ENCODE data around the gene SLC12A7. TPM values are rescaled to one million over a fixed set of nuclear protein-coding genes. Genes with fewer than 3 reads are reported as not detected.

Gene SLC12A7
- total RNA-seq, 2 donors from 2014 or later, result 58.9 to 61.6 TPM

DNA sequence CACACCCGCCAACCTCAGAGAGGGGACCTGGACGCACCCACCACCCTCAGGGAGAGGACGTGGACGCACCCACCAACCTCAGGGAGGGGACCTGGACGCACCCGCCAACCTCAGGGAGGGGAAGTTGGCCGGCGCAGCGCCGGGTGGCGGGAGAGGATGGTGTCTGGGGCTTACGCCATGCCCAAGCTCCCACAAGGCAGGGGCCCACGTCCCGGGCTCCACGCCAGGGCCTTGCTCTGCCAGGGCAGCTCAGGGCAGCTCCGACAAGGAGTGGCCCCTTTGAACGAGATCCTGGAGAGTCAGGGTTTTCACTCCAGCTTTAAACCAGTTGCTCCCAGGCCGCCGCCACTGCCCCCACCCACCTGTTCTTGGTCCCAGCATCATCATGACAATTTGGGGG, 32.2 kb upstream of the SLC12A7 start:
- TF ChIP-seq, protein P1, sequence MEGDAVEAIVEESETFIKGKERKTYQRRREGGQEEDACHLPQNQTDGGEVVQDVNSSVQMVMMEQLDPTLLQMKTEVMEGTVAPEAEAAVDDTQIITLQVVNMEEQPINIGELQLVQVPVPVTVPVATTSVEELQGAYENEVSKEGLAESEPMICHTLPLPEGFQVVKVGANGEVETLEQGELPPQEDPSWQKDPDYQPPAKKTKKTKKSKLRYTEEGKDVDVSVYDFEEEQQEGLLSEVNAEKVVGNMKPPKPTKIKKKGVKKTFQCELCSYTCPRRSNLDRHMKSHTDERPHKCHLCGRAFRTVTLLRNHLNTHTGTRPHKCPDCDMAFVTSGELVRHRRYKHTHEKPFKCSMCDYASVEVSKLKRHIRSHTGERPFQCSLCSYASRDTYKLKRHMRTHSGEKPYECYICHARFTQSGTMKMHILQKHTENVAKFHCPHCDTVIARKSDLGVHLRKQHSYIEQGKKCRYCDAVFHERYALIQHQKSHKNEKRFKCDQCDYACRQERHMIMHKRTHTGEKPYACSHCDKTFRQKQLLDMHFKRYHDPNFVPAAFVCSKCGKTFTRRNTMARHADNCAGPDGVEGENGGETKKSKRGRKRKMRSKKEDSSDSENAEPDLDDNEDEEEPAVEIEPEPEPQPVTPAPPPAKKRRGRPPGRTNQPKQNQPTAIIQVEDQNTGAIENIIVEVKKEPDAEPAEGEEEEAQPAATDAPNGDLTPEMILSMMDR (conservative IDR thresholded peaks at IDR 0.05), result no peak
- DNase-seq, result no peak

DNA sequence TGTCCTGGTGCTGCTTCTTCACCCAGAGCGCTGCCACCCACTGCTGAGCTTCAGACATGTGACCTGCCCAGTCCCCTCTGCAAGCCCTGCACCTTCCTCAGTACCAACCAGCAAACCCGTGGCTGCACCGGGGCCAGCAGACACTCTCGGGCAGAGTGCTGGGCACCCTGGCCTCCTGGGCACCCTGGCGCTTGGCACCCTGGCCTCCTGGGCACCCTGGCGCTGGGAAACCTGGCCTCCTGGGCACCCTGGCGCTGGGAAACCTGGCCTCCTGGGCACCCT, 31.7 kb upstream of the SLC12A7 start:
- no peaks in the 10 kb centered on the region for H3K36me3 ChIP-seq (ENCODE audit: control insufficient read depth, insufficient read depth, low read length)
- TF ChIP-seq, protein P1 (conservative IDR thresholded peaks at IDR 0.05), result no peak
- H3K9me3 ChIP-seq (ENCODE audit: control insufficient read depth, low read length), result no peaks in the 10 kb centered on the region
- no peak overlapping the region for H3K27ac Mint-ChIP-seq
- H3K4me1 Mint-ChIP-seq, result peaks cover 28% of the 10 kb centered on the region
- no peaks in the 10 kb centered on the region for H3K9me3 Mint-ChIP-seq
- H3K27me3 ChIP-seq (ENCODE audit: control insufficient read depth, insufficient read depth, low read length, poor library complexity, severe bottlenecking), result no peaks in the 10 kb centered on the region
- H3K27ac ChIP-seq (ENCODE audit: low read depth, low read length), result no peak overlapping the region
- no peak overlapping the region for H3K4me3 ChIP-seq (ENCODE audit: low read length)
- H3K27me3 Mint-ChIP-seq (ENCODE audit: insufficient read depth), result no peaks in the 10 kb centered on the region
- H3K9ac ChIP-seq (ENCODE audit: extremely low read depth, low read length, poor library complexity, severe bottlenecking), result no peak overlapping the region
- DNase-seq, result no peak
- H3K4me1 ChIP-seq (ENCODE audit: control insufficient read depth, insufficient read depth, low read length), result peaks cover 17% of the 10 kb centered on the region
- WGBS, 2 experiments (ENCODE audit: insufficient coverage in 1 of 2, insufficient read length in 1 of 2), result 90 to 95% methylated on average over 4 to 7 of the region's 7 CpGs
- H3K4me3 Mint-ChIP-seq, result no peak overlapping the region
- H3K36me3 Mint-ChIP-seq (ENCODE audit: low read depth), result no peaks in the 10 kb centered on the region

More for the DNA sequence above, 32.2 kb upstream of the SLC12A7 start:
- Histone ChIP-seq H3K4me1 (ENCODE audit: control insufficient read depth, insufficient read depth, low read length) (peaks cover 17% of the 10 kb centered on the region), H3K27ac (ENCODE audit: low read depth, low read length) (no peak overlapping the region), H3K9me3 (ENCODE audit: control insufficient read depth, low read length) (no peaks in the 10 kb centered on the region), H3K36me3 (ENCODE audit: control insufficient read depth, insufficient read depth, low read length) (no peaks in the 10 kb centered on the region), H3K4me3 (ENCODE audit: low read length) (no peak overlapping the region), H3K27me3 (ENCODE audit: control insufficient read depth, insufficient read depth, low read length, poor library complexity, severe bottlenecking) (no peaks in the 10 kb centered on the region), H3K9ac (ENCODE audit: extremely low read depth, low read length, poor library complexity, severe bottlenecking) (no peak overlapping the region)
- Mint-ChIP-seq H3K9me3 (no peaks in the 10 kb centered on the region), H3K4me3 (no peak overlapping the region), H3K36me3 (ENCODE audit: low read depth) (peaks cover 4% of the 10 kb centered on the region), H3K27ac (no peak overlapping the region), H3K27me3 (ENCODE audit: insufficient read depth) (no peaks in the 10 kb centered on the region), H3K4me1 (peaks cover 28% of the 10 kb centered on the region)
- WGBS, 2 experiments (ENCODE audit: insufficient coverage in 1 of 2, insufficient read length in 1 of 2), result 74 to 90% methylated on average over 5 to 19 of the region's 19 CpGs

DNA sequence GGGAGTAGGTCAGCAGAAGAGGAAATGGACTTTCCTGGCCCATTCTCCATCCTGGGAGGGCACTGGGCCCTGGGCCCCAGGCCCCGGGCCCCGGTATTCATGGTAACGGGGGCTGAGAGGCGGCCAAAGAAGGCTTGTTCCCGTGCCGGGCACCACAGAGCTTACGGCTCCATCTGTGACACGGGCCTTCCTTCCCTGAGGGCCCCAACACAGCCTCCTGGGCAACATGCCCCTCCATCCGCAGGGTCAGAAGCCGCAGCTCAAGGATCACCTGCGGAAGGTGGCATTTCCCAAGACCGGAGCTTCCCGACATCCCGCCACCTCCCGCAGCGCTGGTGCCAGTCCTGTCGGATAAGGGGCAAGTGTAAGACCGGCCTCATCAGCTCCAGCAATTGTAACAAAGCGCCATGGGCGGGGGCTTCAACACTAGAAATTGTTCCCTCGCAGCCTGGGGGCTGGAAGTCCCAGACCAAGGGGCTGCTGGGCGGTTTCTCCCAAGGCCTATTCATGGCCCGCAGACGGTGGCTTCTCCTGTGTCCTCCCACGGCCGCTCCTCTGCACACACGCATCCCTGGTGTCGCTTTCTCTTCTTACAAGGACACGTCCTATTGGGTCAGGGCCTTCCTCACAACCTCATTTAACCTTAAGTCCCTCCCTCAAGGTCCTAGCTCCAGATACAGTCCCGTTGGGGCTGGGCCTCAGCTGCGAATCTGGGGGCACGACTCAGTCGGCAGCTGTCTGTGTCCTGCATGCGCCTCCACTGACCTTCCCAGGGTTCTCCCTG, 31.2 kb upstream of the SLC12A7 start:
- H3K9me3 Mint-ChIP-seq, result no peaks in the 10 kb centered on the region
- Histone ChIP-seq H3K4me3 (ENCODE audit: low read length) (no peak overlapping the region), H3K27ac (ENCODE audit: low read depth, low read length) (no peak overlapping the region), H3K36me3 (ENCODE audit: control insufficient read depth, insufficient read depth, low read length) (no peaks in the 10 kb centered on the region), H3K27me3 (ENCODE audit: control insufficient read depth, insufficient read depth, low read length, poor library complexity, severe bottlenecking) (no peaks in the 10 kb centered on the region), H3K4me1 (ENCODE audit: control insufficient read depth, insufficient read depth, low read length) (peaks cover 17% of the 10 kb centered on the region), H3K9ac (ENCODE audit: extremely low read depth, low read length, poor library complexity, severe bottlenecking) (no peak overlapping the region), H3K9me3 (ENCODE audit: control insufficient read depth, low read length) (no peaks in the 10 kb centered on the region)
- TF ChIP-seq, protein P1 (conservative IDR thresholded peaks at IDR 0.05), result no peak
- DNase-seq, result no peak
- no peak overlapping the region for H3K4me3 Mint-ChIP-seq
- H3K27me3 Mint-ChIP-seq (ENCODE audit: insufficient read depth), result no peaks in the 10 kb centered on the region
- no peak overlapping the region for H3K27ac Mint-ChIP-seq
- no peaks in the 10 kb centered on the region for H3K36me3 Mint-ChIP-seq (ENCODE audit: low read depth)
- peaks cover 28% of the 10 kb centered on the region for H3K4me1 Mint-ChIP-seq
- WGBS, 2 experiments (ENCODE audit: insufficient coverage in 1 of 2, insufficient read length in 1 of 2), result 87 to 90% methylated on average over 27 to 34 of the region's 34 CpGs

Measured in endodermal cell (in vitro differentiated cells).